SH-SY5Y (cell line): Measurements from ENCODE around the gene MACROD2.
A peak's percentile ranks its signal among the peaks of the same experiment; 100 is the strongest.

Experiments used
- GATA2 ChIP-seq: IDR thresholded peaks from 2 replicates; pipeline ENCODE4 v1.6.1; 2011; ENCODE audit warnings: mild to moderate bottlenecking, low read depth, low read length
- GATA3 ChIP-seq: IDR thresholded peaks from 2 replicates; pipeline ENCODE4 v1.6.1; 2011; ENCODE audit warnings: low read depth, mild to moderate bottlenecking, low read length, moderate library complexity

MACROD2 gene

GRCh38 chr20:14700639-14700960 lies 705.3 kb downstream of the MACROD2 start:
- no peak for TF ChIP-seq GATA2
- 0 out of 2 replicates have a peak, but pooled peaks have one; percentile 2 for TF ChIP-seq GATA3

GRCh38 chr20:14701326-14701725 lies 706.0 kb downstream of the MACROD2 start:
- no peak for TF ChIP-seq GATA3
- TF ChIP-seq GATA2: no peak

- TF ChIP-seq GATA2 (peak; percentile 60; the same call in 1 of the 2 replicates), GATA3 (no peak)
These were observed 711.2 kb downstream of the MACROD2 start for GRCh38 chr20:14706555-14706954.

DNA sequence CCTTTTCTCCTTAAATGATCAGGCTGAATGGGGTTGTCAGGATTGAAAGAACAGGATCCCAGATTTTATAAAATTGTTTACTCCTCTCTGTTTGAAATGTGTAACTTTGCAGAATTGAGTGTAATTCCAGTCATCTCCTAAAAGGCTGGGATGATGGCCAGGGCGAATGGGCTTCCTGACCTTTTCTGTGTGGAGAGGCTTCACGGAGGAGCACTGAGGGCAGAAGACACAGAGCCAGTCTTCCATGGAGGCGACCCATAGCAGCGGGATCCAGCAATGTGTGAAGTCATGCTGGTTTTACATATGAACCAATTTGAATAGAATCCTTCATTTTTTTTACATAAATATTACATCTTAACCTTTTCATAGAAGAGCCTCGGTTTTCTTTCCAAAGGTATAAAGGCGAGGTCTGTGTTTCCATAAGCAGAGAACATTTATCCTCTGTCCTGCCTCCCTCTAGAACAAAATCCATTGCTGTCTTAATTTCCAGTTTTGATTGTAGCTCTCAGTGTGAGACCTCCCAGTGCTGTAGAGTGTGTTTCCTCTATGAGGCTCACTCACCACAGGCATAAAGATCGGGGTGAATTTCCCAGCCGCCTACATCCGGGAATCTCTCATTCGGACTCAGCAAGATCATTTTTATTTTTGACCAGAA lies 711.8 kb downstream of the MACROD2 start:
- no peak for TF ChIP-seq GATA2

- TF ChIP-seq GATA3 (no peak), GATA2 (no peak)
These were observed 712.7 kb downstream of the MACROD2 start for GRCh38 chr20:14707865-14708596.

GRCh38 chr20:14709439-14709838 lies 714.1 kb downstream of the MACROD2 start:
- no peak for TF ChIP-seq GATA3

GRCh38 chr20:14710951-14711350 lies 715.6 kb downstream of the MACROD2 start:
- TF ChIP-seq GATA3 (no peak; the same call in 1 of the 2 replicates), GATA2 (no peak; the same call in 1 of the 2 replicates)

DNA sequence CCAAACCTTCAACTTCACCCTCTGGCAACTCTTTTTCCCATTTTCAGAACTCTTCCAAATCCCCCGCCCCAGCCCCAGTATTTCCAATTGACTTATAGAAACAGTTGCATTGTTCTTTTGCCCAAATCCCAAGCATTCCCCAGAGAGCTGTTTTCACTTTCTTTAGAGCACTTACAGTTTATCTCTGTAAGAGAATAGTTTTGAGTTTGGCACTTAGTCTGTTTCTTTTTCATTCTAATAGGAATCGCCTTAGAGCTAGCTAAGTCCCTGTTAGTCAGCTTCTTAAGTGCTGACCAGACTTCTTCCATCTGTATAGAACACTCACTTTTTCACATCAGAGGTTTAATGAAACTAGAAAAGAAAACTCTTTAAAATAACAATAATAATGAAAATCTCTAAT lies 716.3 kb downstream of the MACROD2 start:
- TF ChIP-seq GATA3: no peak
- TF ChIP-seq GATA2: no peak

DNA sequence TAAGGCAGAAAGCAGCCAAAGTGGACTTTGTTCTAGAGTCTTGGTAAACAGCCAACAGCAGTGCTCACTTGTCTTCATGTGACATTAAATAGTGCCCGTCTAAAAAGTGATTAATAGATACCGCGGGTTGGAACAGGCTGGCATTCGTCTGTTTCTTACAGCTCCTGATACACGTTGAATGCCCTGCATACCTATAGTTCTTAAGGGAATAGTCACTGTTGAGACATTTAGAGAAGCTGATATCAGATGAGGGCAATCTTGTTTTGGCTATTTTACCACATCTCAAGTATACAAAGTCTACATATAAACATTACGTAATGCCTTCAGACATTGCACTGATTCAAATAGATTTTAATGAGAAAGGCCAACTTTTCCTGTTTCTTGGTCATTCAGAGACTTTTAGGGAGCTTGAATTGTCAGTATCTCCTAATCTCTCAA lies 717.0 kb downstream of the MACROD2 start:
- no peak for TF ChIP-seq GATA3
- no peak for TF ChIP-seq GATA2

DNA sequence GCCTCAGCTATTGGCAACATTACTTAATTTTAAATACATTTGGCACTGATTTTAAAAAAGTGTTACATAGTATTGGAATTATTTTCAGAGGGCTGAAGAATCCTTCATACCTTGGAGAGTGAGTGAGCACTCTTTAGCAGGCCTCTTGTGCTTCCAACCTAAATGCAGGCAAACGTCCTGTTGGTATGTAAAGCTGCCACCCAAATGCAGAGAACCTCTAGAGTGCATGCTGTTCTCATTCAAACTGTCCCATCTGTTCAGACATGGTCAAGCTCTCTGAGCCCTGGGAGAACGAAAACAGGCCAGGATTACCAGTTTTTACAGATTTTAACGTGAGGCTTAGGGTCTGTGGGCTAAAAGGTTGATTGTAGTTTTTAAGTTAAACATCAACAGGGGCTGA lies 720.1 kb downstream of the MACROD2 start:
- TF ChIP-seq GATA2 (no peak), GATA3 (no peak)

DNA sequence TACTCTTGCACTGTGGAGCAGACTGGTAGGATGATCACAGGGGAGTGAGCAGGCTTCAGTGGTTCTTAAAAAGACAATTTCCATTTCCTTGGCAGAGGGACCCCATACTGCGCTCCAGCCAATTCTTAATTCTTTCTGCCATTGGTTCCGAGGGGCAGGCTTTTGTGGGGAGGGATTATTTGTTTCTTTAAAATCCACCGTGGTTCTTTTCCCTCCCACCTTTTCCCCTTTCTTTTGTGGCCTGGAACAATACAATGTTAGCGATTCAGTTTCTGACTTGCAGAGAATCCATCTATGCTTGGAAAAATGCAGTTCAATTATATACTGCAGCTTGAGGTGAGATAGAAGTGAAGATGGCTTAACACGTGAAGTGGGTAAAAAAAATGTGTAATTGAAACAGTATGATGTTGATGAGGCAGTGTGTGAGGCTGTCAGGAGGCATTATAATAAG lies 721.1 kb downstream of the MACROD2 start:
- TF ChIP-seq GATA3 (no peak), GATA2 (no peak)

DNA sequence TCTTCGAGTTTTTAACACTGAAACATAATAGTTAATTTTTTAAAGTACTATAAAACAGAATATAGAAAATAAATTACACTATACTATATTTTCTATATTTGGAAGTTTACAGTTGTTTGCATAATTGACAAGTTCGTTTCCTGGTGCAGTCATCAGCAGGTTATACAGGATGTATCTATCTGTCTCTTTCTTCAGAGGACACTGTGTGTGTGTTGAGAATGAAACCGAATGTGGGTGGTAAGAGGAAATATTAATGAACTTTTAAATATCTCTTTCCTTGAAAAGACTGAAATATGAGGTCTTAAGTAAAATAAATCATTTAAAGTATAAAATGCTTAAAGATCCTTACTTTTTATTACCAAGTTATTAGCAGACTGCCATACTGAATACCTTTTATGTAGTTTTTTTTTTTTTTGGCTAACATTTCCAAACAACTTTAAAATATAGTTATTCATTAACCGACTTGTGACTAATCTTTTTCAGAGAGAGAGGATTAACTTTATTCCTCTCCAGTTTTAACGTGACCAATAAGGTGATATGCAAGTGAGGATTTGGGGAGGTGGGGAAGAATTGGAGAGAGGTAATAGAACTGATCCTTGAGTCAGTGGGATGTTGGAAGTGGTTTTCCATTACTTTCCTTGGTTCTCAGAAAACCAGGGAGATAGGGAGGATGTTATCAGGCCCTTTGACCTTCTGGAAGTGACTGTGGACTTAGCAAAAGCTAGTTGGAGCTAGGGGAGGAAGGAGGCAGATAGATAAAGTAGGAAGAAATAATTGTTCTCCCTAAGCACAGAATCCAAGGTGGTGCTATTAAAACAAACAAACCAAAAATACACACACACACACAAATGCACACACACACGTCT lies 722.1 kb downstream of the MACROD2 start:
- TF ChIP-seq GATA2 (no peak), GATA3 (no peak)

DNA sequence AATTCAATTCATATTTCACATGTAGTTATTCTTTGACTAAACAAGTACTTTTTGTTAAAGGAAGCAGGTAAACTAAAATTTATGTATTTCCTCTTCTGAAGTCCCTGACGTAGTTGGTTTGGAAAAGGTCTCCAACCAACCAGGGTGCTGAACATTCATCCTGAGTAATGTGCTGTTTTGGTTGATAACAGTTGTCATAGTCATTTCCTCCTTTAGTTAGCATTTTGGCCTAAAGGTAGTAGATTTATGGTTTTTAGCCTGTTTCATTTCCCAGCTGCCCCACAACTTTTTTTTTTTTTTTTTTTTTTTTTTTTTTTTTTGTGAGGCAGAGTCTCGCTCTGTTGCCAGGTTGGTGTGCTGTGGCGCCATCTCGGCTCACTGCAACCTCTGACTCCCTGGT lies 724.9 kb downstream of the MACROD2 start:
- no peak for TF ChIP-seq GATA2
- TF ChIP-seq GATA3: no peak

DNA sequence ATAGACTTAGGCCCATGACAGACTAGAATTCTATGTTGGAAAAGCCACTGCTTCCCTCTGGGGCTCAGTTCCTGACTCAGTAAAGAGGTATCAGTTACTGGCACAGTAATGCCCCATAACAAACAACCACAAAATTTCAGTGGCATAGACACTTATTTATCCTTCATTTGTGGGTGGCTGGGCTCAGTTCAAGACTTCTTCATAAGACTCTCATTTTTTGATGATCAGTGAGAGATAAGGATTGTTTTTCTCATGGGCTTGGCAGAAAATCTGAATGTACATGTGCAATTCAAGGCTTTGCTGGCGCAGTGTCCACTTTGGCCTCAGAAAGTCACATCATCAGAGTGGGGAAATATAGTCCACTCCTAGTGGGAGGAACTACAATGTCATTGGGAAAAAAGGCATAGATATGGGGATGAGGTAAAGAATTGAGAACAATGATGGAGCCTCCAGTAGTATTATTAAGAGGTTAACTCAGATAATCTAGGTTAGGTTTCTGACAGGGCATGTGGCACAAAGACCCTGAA lies 726.7 kb downstream of the MACROD2 start:
- TF ChIP-seq GATA3 (no peak), GATA2 (no peak)

DNA sequence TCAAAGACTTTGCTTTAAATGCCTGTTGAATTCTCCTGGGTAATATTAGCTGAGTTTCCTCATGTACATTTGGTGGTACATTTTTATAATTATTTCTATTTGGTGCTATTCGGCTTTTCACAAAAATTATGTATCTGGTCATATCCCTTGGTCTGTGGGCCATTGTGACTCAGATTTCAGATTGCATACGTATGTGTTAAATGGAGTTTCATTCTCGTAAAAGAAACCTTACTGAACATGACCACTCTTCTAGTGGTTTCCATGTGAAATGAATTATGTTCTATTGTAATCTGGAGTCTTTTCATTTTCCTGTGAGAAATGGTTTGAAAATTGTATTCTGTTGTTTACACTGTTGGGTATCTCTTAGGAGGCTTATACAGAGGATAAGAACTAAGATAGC lies 728.3 kb downstream of the MACROD2 start:
- TF ChIP-seq GATA3 (no peak), GATA2 (no peak)
